Tibial nerve (tissue), 4 donors: ENCODE data around the gene SMARCD3.

Experiments used
- EP300 ChIP-seq, 2 donors: sonication (generic); formaldehyde crosslinking; IDR thresholded peaks; one replicate each; pipeline ENCODE4 v1.6.1; 2017; ENCODE audit warnings: antibody characterized with exemption in 2 of 2, mild to moderate bottlenecking in 1 of 2
- POLR2A ChIP-seq, 2 donors: fragments of 450-650 bp; IDR thresholded peaks; one replicate each; pipeline ENCODE4 v1.6.1; 2017; ENCODE audit warnings: antibody characterized with exemption in 2 of 2, mild to moderate bottlenecking in 2 of 2, moderate library complexity in 2 of 2
- TF ChIP-seq, protein P1 (sequence below), 5 experiments: fragments of 200-600 bp in 3 of 5; fragments of 450-650 bp in 2 of 5; sonication (generic) in 3 of 5; IDR thresholded peaks; one replicate each; pipeline ENCODE4 v1.5.1; 2016 to 2019; ENCODE audit warnings: antibody characterized with exemption in 5 of 5, mild to moderate bottlenecking in 3 of 5, moderate library complexity in 2 of 5

DNA sequence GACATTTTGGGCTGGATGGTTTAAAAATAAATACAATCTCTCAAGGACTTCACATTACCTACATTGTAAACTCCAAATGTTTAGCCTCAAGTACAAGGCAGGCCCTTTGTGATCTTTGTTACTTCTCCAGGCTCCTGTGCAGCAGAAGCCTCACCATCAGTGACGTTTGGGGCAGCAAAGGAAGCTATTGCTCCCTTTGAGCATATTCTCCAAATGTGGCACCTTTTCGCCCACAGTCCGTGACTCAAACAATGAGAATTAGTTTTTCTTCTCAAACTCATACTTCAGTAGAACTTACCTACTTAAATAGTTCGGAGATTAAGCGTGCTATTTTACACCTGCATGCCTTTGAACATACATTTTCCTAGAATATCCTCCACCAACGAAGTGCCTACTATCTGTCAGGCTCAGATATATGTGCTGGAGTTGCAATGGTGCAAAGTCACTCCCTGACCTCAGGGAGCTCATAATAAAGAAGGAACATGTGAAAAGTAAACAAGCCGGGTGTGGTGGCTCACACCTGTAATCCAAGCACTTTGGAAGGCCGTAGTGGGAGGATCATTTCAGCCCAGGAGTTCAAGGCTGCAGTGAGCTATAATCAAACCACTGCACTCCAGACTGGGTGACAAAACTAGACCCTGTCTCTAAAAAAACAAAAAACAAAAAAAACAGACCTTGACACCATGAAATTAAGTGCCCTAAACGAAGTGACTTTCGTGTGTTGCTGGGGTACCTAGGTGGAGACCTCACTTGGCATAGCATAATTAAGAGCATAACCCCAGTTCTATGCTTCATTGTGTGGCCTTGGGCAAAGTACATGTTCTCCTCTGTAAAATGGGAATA lies 20.2 kb downstream of the SMARCD3 start:
- TF ChIP-seq, protein P1, sequence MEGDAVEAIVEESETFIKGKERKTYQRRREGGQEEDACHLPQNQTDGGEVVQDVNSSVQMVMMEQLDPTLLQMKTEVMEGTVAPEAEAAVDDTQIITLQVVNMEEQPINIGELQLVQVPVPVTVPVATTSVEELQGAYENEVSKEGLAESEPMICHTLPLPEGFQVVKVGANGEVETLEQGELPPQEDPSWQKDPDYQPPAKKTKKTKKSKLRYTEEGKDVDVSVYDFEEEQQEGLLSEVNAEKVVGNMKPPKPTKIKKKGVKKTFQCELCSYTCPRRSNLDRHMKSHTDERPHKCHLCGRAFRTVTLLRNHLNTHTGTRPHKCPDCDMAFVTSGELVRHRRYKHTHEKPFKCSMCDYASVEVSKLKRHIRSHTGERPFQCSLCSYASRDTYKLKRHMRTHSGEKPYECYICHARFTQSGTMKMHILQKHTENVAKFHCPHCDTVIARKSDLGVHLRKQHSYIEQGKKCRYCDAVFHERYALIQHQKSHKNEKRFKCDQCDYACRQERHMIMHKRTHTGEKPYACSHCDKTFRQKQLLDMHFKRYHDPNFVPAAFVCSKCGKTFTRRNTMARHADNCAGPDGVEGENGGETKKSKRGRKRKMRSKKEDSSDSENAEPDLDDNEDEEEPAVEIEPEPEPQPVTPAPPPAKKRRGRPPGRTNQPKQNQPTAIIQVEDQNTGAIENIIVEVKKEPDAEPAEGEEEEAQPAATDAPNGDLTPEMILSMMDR (IDR thresholded peaks at IDR 0.05): no peak
- TF ChIP-seq POLR2A (IDR thresholded peaks at IDR 0.05) (no peak), EP300 (IDR thresholded peaks at IDR 0.05) (no peak)
